ENCODE data around the gene CDHR5.

CDHR5 gene

GRCh38 chr11:657691-658126 is 33.0 kb upstream of the CDHR5 start:
- Histone ChIP-seq H3K4me2 (ENCODE audit: insufficient read depth, low read length) (no peak overlapping the region), H3K4me3 (ENCODE audit: low read depth in 1 of 2, low read length in 2 of 2) (no peak overlapping the region), H3K27ac (ENCODE audit: low read length) (no peak overlapping the region), H3K36me3 (ENCODE audit: insufficient read depth, low read length) (peaks cover 82% of the 10 kb centered on the region), H3K27me3 (ENCODE audit: insufficient read depth, low read length, poor library complexity) (no peaks in the 10 kb centered on the region), H3K4me1 (ENCODE audit: insufficient read depth, low read length) (no peaks in the 10 kb centered on the region), H3K9me3 (ENCODE audit: insufficient read depth, low read length, severe bottlenecking) (no peaks in the 10 kb centered on the region), H3K79me2 (ENCODE audit: insufficient read depth, low read length) (peaks cover 7% of the 10 kb centered on the region), H3K9ac (ENCODE audit: low read depth, low read length) (no peak overlapping the region), H2AFZ (ENCODE audit: low read depth, low read length) (no peak overlapping the region), H4K20me1 (ENCODE audit: insufficient read depth, low read length) (peaks cover 34% of the 10 kb centered on the region)
- no peak for DNase-seq
- TF ChIP-seq CTCF (IDR thresholded peaks at IDR 0.05; ENCODE audit: borderline replicate concordance, extremely low read depth, low read length, poor library complexity, severe bottlenecking) (no peak), EZH2 (IDR thresholded peaks at IDR 0.05; ENCODE audit: borderline replicate concordance, low read depth, low read length, severe bottlenecking) (no peak)
- ATAC-seq (ENCODE audit: insufficient read depth, low read depth), result no peak

GRCh38 chr11:656866-657265 is 32.1 kb upstream of the CDHR5 start:
- H3K9me3 ChIP-seq (ENCODE audit: insufficient read depth, low read length, severe bottlenecking), result no peaks in the 10 kb centered on the region
- H3K36me3 ChIP-seq (ENCODE audit: insufficient read depth, low read length), result peaks cover 78% of the 10 kb centered on the region
- no peak overlapping the region for H2AFZ ChIP-seq (ENCODE audit: low read depth, low read length)
- TF ChIP-seq CTCF (IDR thresholded peaks at IDR 0.05; ENCODE audit: borderline replicate concordance, extremely low read depth, low read length, poor library complexity, severe bottlenecking), result no peak
- no peak for TF ChIP-seq EZH2 (IDR thresholded peaks at IDR 0.05; ENCODE audit: borderline replicate concordance, low read depth, low read length, severe bottlenecking)
- peaks cover 28% of the 10 kb centered on the region for H4K20me1 ChIP-seq (ENCODE audit: insufficient read depth, low read length)
- no peak overlapping the region for H3K4me2 ChIP-seq (ENCODE audit: insufficient read depth, low read length)
- ATAC-seq (ENCODE audit: insufficient read depth, low read depth) (no peak), DNase-seq (no peak)
- H3K4me1 ChIP-seq (ENCODE audit: insufficient read depth, low read length), result no peaks in the 10 kb centered on the region
- H3K79me2 ChIP-seq (ENCODE audit: insufficient read depth, low read length), result peaks cover 3% of the 10 kb centered on the region; the same call in 1 of the 2 replicates
- no peak overlapping the region for H3K27ac ChIP-seq (ENCODE audit: low read length)
- no peaks in the 10 kb centered on the region for H3K27me3 ChIP-seq (ENCODE audit: insufficient read depth, low read length, poor library complexity)
- no peak overlapping the region for H3K4me3 ChIP-seq (ENCODE audit: low read depth in 1 of 2, low read length in 2 of 2)
- H3K9ac ChIP-seq (ENCODE audit: low read depth, low read length), result no peak overlapping the region

GRCh38 chr11:656426-656825 is 31.7 kb upstream of the CDHR5 start:
- Histone ChIP-seq H3K4me2 (ENCODE audit: insufficient read depth, low read length) (no peak overlapping the region), H3K27me3 (ENCODE audit: insufficient read depth, low read length, poor library complexity) (no peaks in the 10 kb centered on the region), H3K79me2 (ENCODE audit: insufficient read depth, low read length) (no peaks in the 10 kb centered on the region), H3K4me3 (ENCODE audit: low read depth in 1 of 2, low read length in 2 of 2) (no peak overlapping the region), H4K20me1 (ENCODE audit: insufficient read depth, low read length) (peaks cover 23% of the 10 kb centered on the region), H3K36me3 (ENCODE audit: insufficient read depth, low read length) (peaks cover 78% of the 10 kb centered on the region), H3K4me1 (ENCODE audit: insufficient read depth, low read length) (no peaks in the 10 kb centered on the region), H2AFZ (ENCODE audit: low read depth, low read length) (no peak overlapping the region), H3K9me3 (ENCODE audit: insufficient read depth, low read length, severe bottlenecking) (no peaks in the 10 kb centered on the region), H3K9ac (ENCODE audit: low read depth, low read length) (no peak overlapping the region), H3K27ac (ENCODE audit: low read length) (no peak overlapping the region)
- DNase-seq (no peak), ATAC-seq (ENCODE audit: insufficient read depth, low read depth) (no peak)
- TF ChIP-seq CTCF (IDR thresholded peaks at IDR 0.05; ENCODE audit: borderline replicate concordance, extremely low read depth, low read length, poor library complexity, severe bottlenecking), result no peak
